ENCODE data around the gene SUGCT.

SUGCT gene

DNA sequence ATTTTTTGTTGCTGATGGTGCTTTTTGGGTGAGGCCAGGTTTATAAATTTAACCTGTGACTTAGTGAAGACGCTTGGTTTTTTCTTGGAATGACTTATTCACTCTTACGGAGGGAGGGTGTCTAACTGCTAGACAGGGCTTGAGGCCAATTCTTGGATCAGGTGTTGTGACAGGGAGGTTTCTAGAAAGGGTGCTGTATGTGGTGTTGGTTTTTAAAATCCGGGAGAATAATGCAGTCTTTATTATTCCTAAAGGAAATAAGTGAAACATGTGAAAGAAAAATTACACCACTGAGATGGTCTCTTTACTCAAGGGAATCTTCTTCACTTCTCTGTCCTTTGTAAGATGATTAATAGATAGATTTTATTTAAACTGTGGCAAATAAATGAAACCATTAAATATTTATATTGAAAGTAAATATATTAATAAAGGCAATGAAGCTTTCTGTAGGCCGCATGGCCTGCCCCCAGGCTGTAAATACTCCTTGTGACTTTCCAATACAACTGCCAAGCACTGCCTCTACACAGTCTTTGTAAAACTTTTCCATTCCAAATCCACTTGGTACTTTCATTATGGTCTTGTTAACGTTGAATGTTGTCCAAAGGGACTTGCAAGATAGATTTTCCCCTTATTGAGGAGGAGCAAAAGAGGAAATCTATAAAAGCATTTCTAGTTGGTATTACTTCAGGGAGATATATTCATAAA, 323.1 kb downstream of the SUGCT start:
- TF ChIP-seq POLR2A (IDR thresholded peaks at IDR 0.05; ENCODE audit: extremely low read depth, insufficient read length): no peak
- TF ChIP-seq, protein P1, sequence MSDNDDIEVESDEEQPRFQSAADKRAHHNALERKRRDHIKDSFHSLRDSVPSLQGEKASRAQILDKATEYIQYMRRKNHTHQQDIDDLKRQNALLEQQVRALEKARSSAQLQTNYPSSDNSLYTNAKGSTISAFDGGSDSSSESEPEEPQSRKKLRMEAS (IDR thresholded peaks at IDR 0.05; ENCODE audit: low read depth, low read length): no peak
- no peak for TF ChIP-seq MYC (IDR thresholded peaks at IDR 0.05; ENCODE audit: low read depth, low read length)
- TF ChIP-seq, protein P2, sequence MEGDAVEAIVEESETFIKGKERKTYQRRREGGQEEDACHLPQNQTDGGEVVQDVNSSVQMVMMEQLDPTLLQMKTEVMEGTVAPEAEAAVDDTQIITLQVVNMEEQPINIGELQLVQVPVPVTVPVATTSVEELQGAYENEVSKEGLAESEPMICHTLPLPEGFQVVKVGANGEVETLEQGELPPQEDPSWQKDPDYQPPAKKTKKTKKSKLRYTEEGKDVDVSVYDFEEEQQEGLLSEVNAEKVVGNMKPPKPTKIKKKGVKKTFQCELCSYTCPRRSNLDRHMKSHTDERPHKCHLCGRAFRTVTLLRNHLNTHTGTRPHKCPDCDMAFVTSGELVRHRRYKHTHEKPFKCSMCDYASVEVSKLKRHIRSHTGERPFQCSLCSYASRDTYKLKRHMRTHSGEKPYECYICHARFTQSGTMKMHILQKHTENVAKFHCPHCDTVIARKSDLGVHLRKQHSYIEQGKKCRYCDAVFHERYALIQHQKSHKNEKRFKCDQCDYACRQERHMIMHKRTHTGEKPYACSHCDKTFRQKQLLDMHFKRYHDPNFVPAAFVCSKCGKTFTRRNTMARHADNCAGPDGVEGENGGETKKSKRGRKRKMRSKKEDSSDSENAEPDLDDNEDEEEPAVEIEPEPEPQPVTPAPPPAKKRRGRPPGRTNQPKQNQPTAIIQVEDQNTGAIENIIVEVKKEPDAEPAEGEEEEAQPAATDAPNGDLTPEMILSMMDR (IDR thresholded peaks at IDR 0.05; ENCODE audit: low read depth, low read length): no peak
- H3K4me3 ChIP-seq (ENCODE audit: low read depth, low read length): no peak overlapping the region
- no peak for DNase-seq (ENCODE audit: low read depth)

DNA sequence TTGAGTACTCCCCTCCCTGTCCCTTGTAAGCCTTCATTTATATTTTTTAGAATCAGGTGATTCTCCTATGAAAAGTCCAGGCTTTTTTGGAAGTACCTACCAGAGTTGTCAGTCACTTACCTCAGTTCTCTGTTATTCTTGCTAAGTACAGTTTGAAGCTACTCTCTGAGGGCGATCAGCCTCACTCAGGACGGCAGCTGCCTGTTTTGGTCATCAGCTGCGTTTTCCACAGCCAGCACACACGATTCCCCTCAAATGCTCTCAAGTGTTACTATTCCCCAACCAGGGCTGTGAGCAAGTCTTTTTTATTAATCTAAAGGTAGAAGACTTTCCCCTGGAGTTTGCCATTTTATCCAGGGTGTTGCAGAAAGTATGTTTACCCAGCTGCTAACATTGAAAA, 328.6 kb downstream of the SUGCT start:
- no peak for DNase-seq (ENCODE audit: low read depth)
- TF ChIP-seq MYC (IDR thresholded peaks at IDR 0.05; ENCODE audit: low read depth, low read length) (no peak), POLR2A (IDR thresholded peaks at IDR 0.05; ENCODE audit: extremely low read depth, insufficient read length) (no peak)
- TF ChIP-seq, protein P2 (IDR thresholded peaks at IDR 0.05; ENCODE audit: low read depth, low read length): no peak
- TF ChIP-seq, protein P1 (IDR thresholded peaks at IDR 0.05; ENCODE audit: low read depth, low read length): no peak
- no peak overlapping the region for H3K4me3 ChIP-seq (ENCODE audit: low read depth, low read length)

DNA sequence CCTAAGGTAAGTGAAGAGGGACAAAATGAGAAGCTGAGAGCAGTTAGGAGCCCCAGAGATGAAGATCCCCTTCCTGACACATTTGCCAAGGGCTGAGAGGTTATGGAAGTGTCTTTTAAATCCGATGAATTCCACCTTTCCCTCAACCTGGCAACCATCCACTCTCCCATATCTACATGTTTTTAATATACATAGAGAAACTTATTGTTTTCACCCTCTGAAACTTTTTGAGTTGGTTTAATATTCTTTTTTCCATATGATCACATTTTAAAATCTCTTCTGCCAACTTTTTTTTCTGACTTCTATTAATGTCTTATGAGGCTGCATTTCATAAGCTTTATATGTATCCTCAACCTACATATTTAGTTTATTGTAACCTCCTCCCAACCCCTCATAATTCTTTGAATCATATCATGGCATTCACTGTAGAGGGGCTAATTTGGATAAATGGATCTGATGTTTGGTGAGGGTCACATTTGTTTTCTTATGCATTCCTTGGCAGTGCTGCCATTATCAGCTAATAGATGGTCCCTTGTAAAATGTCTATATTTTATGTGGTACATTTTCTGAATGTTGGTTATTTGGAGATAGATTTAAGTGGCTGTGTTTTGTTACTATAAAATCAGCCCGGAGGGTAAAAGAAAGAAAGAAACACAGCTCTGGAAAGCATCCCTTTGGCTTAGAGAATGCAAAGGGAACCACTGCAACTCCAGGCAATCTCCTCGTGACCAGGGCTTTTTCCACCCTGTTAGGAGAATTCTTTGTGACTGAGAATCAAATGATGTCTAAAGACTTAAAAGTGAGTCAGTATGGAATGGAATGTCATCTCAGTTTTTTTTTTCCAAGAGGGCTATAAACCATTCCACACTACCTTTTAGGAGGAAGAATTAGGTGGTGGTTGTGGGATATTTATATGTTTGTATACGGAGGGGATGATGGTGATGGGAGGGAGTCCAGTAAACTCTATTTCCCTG, 334.4 kb downstream of the SUGCT start:
- TF ChIP-seq POLR2A (IDR thresholded peaks at IDR 0.05; ENCODE audit: extremely low read depth, insufficient read length) (no peak), MYC (IDR thresholded peaks at IDR 0.05; ENCODE audit: low read depth, low read length) (no peak)
- TF ChIP-seq, protein P1 (IDR thresholded peaks at IDR 0.05; ENCODE audit: low read depth, low read length): no peak
- TF ChIP-seq, protein P2 (IDR thresholded peaks at IDR 0.05; ENCODE audit: low read depth, low read length): no peak
- no peak for DNase-seq (ENCODE audit: low read depth)
- no peak overlapping the region for H3K4me3 ChIP-seq (ENCODE audit: low read depth, low read length)

DNA sequence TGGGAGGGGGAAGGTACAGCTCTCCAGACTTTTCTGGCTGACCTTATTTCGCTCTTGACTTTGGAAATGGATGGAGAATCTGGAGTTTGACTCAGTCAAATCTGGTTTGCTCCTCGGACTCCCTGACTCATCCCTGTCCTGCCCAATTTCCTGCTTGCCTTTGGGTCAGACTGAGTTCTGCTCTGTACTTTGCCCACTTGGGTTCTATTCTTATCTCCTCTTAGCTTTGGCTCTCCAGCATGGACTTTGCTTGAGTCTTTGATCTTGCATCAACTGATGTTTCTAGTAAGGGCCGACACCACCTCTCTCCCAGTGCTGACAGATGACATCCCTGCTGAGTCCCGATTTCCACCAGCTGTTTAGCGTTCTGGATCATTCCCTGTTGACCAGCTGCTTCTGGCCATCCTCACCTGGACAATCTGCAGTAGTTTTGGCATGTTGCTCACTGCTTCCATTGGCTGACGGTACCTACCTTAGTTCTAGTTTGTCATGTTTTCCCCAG, 335.3 kb downstream of the SUGCT start:
- TF ChIP-seq POLR2A (IDR thresholded peaks at IDR 0.05; ENCODE audit: extremely low read depth, insufficient read length) (no peak), MYC (IDR thresholded peaks at IDR 0.05; ENCODE audit: low read depth, low read length) (no peak)
- TF ChIP-seq, protein P1 (IDR thresholded peaks at IDR 0.05; ENCODE audit: low read depth, low read length): no peak
- TF ChIP-seq, protein P2 (IDR thresholded peaks at IDR 0.05; ENCODE audit: low read depth, low read length): no peak
- H3K4me3 ChIP-seq (ENCODE audit: low read depth, low read length): no peak overlapping the region
- DNase-seq (ENCODE audit: low read depth): no peak

DNA sequence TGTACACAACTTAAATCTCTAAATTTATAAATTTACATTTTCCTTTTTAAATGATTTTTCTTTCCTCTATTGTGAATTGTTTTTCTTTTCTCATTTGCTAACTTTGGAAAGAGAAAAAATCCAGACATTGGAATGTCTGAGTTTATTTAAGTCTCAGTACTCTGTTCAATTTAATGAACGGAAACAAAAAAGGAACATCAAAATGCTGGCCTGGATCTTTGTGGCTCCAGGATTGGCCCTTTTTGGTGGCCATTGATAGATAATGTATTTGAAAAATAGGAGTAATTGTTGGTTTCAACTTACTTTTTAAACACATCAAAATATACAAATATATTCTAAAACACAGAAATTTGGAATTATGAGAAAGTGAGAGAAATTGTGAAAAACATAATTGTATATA, 336.0 kb downstream of the SUGCT start:
- no peak for DNase-seq (ENCODE audit: low read depth)
- TF ChIP-seq POLR2A (IDR thresholded peaks at IDR 0.05; ENCODE audit: extremely low read depth, insufficient read length) (no peak), MYC (IDR thresholded peaks at IDR 0.05; ENCODE audit: low read depth, low read length) (no peak)
- TF ChIP-seq, protein P2 (IDR thresholded peaks at IDR 0.05; ENCODE audit: low read depth, low read length): no peak
- TF ChIP-seq, protein P1 (IDR thresholded peaks at IDR 0.05; ENCODE audit: low read depth, low read length): no peak

More for the DNA sequence above, 336.0 kb downstream of the SUGCT start:
- H3K4me3 ChIP-seq (ENCODE audit: low read depth, low read length): no peak overlapping the region
